ENCODE data around the gene LY86.

- TF ChIP-seq EZH2 (IDR thresholded peaks at IDR 0.05; ENCODE audit: low read length, missing control alignments): no peak
- no peak for TF ChIP-seq CTCF (conservative IDR thresholded peaks at IDR 0.05 in 1 of 2, IDR thresholded peaks at IDR 0.05 in 1 of 2; ENCODE audit: low read depth in 1 of 2, low read length in 2 of 2)
Measured at GRCh38 chr6:6560909-6561308, 27.6 kb upstream of the LY86 start.
